HG03521 (cell line): ENCODE data around the gene SELENOO.

ENCODE experiments used
- ATAC-seq: cut with Tn5 transposase; IDR thresholded peaks from one replicate; pipeline ENCODE4 v1.9.1; 2021; ENCODE audit warnings: mild to moderate bottlenecking, moderate library complexity; ENCODE audit not compliant: unreplicated experiment

The SELENOO gene

GRCh38 chr22:50264946-50265669 is 64.3 kb downstream of the SELENOO start:
- ATAC-seq: no peak

DNA sequence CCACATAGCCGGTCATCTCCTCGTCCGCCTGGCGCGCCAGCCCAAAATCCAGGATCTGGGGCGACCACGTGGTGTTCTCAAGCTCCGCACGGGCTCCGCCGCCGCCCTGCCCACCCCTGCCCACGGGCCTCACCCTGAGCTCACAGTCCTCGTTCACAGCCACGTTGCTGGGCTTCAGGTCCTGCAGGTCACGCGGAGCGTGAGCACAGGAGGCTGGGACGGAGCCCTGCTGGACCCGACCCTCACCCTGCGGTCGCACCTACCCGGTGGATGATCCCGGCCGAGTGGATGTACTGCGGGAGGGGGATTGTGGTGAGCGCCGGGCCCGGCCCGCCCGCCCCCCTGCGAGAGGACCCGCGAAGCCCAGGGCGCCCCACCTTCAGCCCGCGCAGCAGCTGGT is 66.2 kb downstream of the SELENOO start:
- ATAC-seq: no peak
